ENCODE measurements around the gene HAVCR1. TPM values are rescaled to one million over a fixed set of nuclear protein-coding genes. Genes with fewer than 3 reads are reported as not detected.

HAVCR1 gene
- total RNA-seq, 1 experiment from 2014 or later, result not detected

GRCh38 chr5:157068339-157068738 lies 9.4 kb upstream of the HAVCR1 start:
- no peaks in the 10 kb centered on the region for H3K9me3 ChIP-seq (ENCODE audit: insufficient read depth, low read depth)

DNA sequence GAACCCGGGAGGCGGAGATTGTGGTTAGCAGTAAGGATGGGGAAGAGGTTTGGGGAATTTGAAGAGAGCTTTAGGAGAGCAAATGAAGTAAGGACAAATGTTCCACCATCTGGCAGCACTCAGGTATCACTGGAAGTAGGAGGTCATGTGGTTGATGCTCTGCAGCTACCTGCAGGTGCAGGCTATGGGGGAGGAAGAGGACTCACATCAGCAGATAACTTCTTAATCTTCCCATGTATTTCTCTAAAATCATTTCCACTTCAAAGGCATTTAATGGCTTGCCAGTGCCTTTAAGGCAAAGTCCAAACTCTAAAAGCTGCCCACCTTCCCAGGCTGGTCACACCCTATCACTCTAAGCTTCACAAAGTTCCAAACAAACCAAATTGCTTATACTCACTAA lies 8.1 kb upstream of the HAVCR1 start:
- POLR2A ChIA-PET (ENCODE audit: unreplicated experiment), result no interaction called here
- DNase-seq, result no peak
- Histone ChIP-seq H3K27me3 (ENCODE audit: insufficient read depth, low read depth) (no peaks in the 10 kb centered on the region), H3K9me2 (ENCODE audit: insufficient read depth) (no peaks in the 10 kb centered on the region), H3K4me1 (replicated peaks; ENCODE audit: insufficient read depth) (peaks cover 19% of the 10 kb centered on the region), H3K36me3 (ENCODE audit: low read depth) (no peaks in the 10 kb centered on the region), H3K4me2 (no peak overlapping the region), H3K27ac (no peak overlapping the region), H3K79me2 (ENCODE audit: low read depth) (no peaks in the 10 kb centered on the region), H3F3A (ENCODE audit: insufficient read depth, low read depth) (peaks cover 9% of the 10 kb centered on the region; the same call in 1 of the 2 replicates), H3K4me3 (no peak overlapping the region), H2AFZ (no peak overlapping the region), H4K20me1 (ENCODE audit: insufficient read depth) (no peaks in the 10 kb centered on the region), H3K9me3 (ENCODE audit: insufficient read depth, low read depth) (no peaks in the 10 kb centered on the region)
- TF ChIP-seq EZH2 (IDR thresholded peaks at IDR 0.05; ENCODE audit: low read depth) (no peak), CTCF (conservative IDR thresholded peaks at IDR 0.05) (no peak)
- intact Hi-C loops (cut with micrococcal nuclease; ENCODE audit: unreplicated experiment), result no loop called here
- BruUV-seq (replicated peaks), result no TSS peak
- CTCF ChIA-PET, result no interaction called here

More at GRCh38 chr5:157068339-157068738, 9.4 kb upstream of the HAVCR1 start:
- CTCF ChIA-PET, result no interaction called here
- Histone ChIP-seq H4K20me1 (ENCODE audit: insufficient read depth) (no peaks in the 10 kb centered on the region), H3K36me3 (ENCODE audit: low read depth) (no peaks in the 10 kb centered on the region), H3F3A (ENCODE audit: insufficient read depth, low read depth) (peaks cover 12% of the 10 kb centered on the region; the same call in 1 of the 2 replicates), H3K27me3 (ENCODE audit: insufficient read depth, low read depth) (no peaks in the 10 kb centered on the region), H3K4me3 (no peak overlapping the region), H2AFZ (no peak overlapping the region), H3K9me2 (ENCODE audit: insufficient read depth) (no peaks in the 10 kb centered on the region), H3K79me2 (ENCODE audit: low read depth) (no peaks in the 10 kb centered on the region), H3K4me1 (replicated peaks; ENCODE audit: insufficient read depth) (peaks cover 29% of the 10 kb centered on the region), H3K27ac (no peak overlapping the region), H3K4me2 (no peak overlapping the region)
- TF ChIP-seq CTCF (conservative IDR thresholded peaks at IDR 0.05) (no peak), EZH2 (IDR thresholded peaks at IDR 0.05; ENCODE audit: low read depth) (no peak)
- no TSS peak for BruUV-seq (replicated peaks)
- no peak for DNase-seq
- intact Hi-C loops (cut with micrococcal nuclease; ENCODE audit: unreplicated experiment), result no loop called here
- POLR2A ChIA-PET (ENCODE audit: unreplicated experiment), result no interaction called here

- H3K9me2 ChIP-seq (ENCODE audit: insufficient read depth), result no peaks in the 10 kb centered on the region
- no peaks in the 10 kb centered on the region for H4K20me1 ChIP-seq (ENCODE audit: insufficient read depth)
- no peak overlapping the region for H3K4me2 ChIP-seq
- H3K79me2 ChIP-seq (ENCODE audit: low read depth), result no peaks in the 10 kb centered on the region
- H3F3A ChIP-seq (ENCODE audit: insufficient read depth, low read depth), result peaks cover 9% of the 10 kb centered on the region; the same call in 1 of the 2 replicates
- H3K4me1 ChIP-seq (replicated peaks; ENCODE audit: insufficient read depth), result peaks cover 14% of the 10 kb centered on the region
- no peaks in the 10 kb centered on the region for H3K9me3 ChIP-seq (ENCODE audit: insufficient read depth, low read depth)
- no peak overlapping the region for H3K27ac ChIP-seq
- ChIA-PET POLR2A (ENCODE audit: unreplicated experiment) (no interaction called here), CTCF (no interaction called here)
- intact Hi-C loops (cut with micrococcal nuclease; ENCODE audit: unreplicated experiment), result no loop called here
- H3K4me3 ChIP-seq, result no peak overlapping the region
- TF ChIP-seq EZH2 (IDR thresholded peaks at IDR 0.05; ENCODE audit: low read depth), result no peak
- no peak for TF ChIP-seq CTCF (conservative IDR thresholded peaks at IDR 0.05)
- no peak for DNase-seq
- H3K36me3 ChIP-seq (ENCODE audit: low read depth), result no peaks in the 10 kb centered on the region
- no peak overlapping the region for H2AFZ ChIP-seq
- no TSS peak for BruUV-seq (replicated peaks)
- H3K27me3 ChIP-seq (ENCODE audit: insufficient read depth, low read depth), result no peaks in the 10 kb centered on the region
Measured at GRCh38 chr5:157066080-157066479, 7.2 kb upstream of the HAVCR1 start.

Measured in PC-9 (cell line).